WTC11 (cell line): ENCODE results near the gene NOL9. TPM values are rescaled to one million over a fixed set of nuclear protein-coding genes. Genes with fewer than 3 reads are reported as not detected.
A peak's percentile ranks its signal among the peaks of the same experiment; 100 is the strongest.

Experiments used
- ATAC-seq: fragments of 200-7000 bp; cut with Tn5 transposase; 2 replicates; pipeline ENCODE4 v1.10.0; 2021; ENCODE audit warnings: mild to moderate bottlenecking, moderate library complexity
- CTCF ChIA-PET: fragments of 300-600 bp; sonication (Branson Sonifier 250); formaldehyde crosslinking; loops from one replicate; lab custom pipeline; 2021; ENCODE audit warnings: antibody characterized with exemption; lab: Charles Lee
- POLR2A ChIA-PET: fragments of 350-600 bp; sonication (Branson Sonifier 250); formaldehyde crosslinking; loops from one replicate; lab custom pipeline; 2021; ENCODE audit warnings: antibody characterized with exemption; lab: Charles Lee
- DNase-seq: peaks from one replicate; pipeline ENCODE4 v3.0.0; 2021; ENCODE audit warnings: low spot score
- H3K27ac Mint-ChIP-seq: 2 replicates; pipeline ENCODE4 v1.8.0; 2021; ENCODE audit warnings: mixed read lengths
- H3K27me3 Mint-ChIP-seq: 2 replicates; pipeline ENCODE4 v1.8.0; 2021; ENCODE audit warnings: low read depth, mild to moderate bottlenecking, moderate library complexity, mixed read lengths
- H3K36me3 Mint-ChIP-seq: 2 replicates; pipeline ENCODE4 v1.8.0; 2021; ENCODE audit warnings: mixed read lengths
- H3K4me1 Mint-ChIP-seq: 2 replicates; pipeline ENCODE4 v1.8.0; 2022; ENCODE audit warnings: mixed read lengths
- H3K4me3 Mint-ChIP-seq: 2 replicates; pipeline ENCODE4 v1.8.0; 2021; ENCODE audit warnings: mild to moderate bottlenecking, moderate library complexity, mixed read lengths
- H3K9me3 Mint-ChIP-seq: 2 replicates; pipeline ENCODE4 v1.8.0; 2021; ENCODE audit warnings: mixed read lengths
- ATF2 ChIP-seq: sonication (generic); formaldehyde crosslinking; IDR thresholded peaks from 2 replicates; pipeline ENCODE4 v1.8.1; 2022; ENCODE audit warnings: low read depth, missing genetic modification reagents, borderline replicate concordance
- CDX4 ChIP-seq: fragments of 250-450 bp; sonication (Bioruptor Pico); IDR thresholded peaks from 2 replicates; pipeline ENCODE4 v1.9.0; 2021; ENCODE audit warnings: moderate library complexity, mild to moderate bottlenecking, inconsistent platforms, borderline replicate concordance
- CREM ChIP-seq: sonication (generic); formaldehyde crosslinking; IDR thresholded peaks from 2 replicates; pipeline ENCODE4 v1.8.1; 2022; ENCODE audit warnings: mild to moderate bottlenecking, missing genetic modification reagents, moderate library complexity
- ELF4 ChIP-seq: sonication (generic); formaldehyde crosslinking; IDR thresholded peaks from 2 replicates; pipeline ENCODE4 v1.8.1; 2022; ENCODE audit warnings: low read depth, mild to moderate bottlenecking, moderate library complexity, missing genetic modification reagents
- FOXP1 ChIP-seq: sonication (generic); formaldehyde crosslinking; IDR thresholded peaks from 2 replicates; pipeline ENCODE4 v1.8.0; 2022; ENCODE audit warnings: missing genetic modification reagents, mild to moderate bottlenecking, moderate library complexity, borderline replicate concordance
- HMGXB4 ChIP-seq: sonication (generic); formaldehyde crosslinking; IDR thresholded peaks from 2 replicates; pipeline ENCODE4 v1.8.1; 2023; ENCODE audit warnings: mild to moderate bottlenecking, moderate library complexity, missing genetic modification reagents
- MLX ChIP-seq: sonication (generic); formaldehyde crosslinking; IDR thresholded peaks from 2 replicates; pipeline ENCODE4 v1.8.1; 2023; ENCODE audit warnings: mild to moderate bottlenecking, missing genetic modification reagents, moderate library complexity
- MYBL2 ChIP-seq: sonication (generic); formaldehyde crosslinking; IDR thresholded peaks from 2 replicates; pipeline ENCODE4 v1.8.1; 2023; ENCODE audit warnings: mild to moderate bottlenecking, moderate library complexity, missing genetic modification reagents
- NR1H2 ChIP-seq: sonication (generic); formaldehyde crosslinking; IDR thresholded peaks from 2 replicates; pipeline ENCODE4 v1.9.0; 2021; ENCODE audit warnings: mild to moderate bottlenecking, moderate library complexity, missing genetic modification reagents
- NR2C2 ChIP-seq: sonication (generic); formaldehyde crosslinking; IDR thresholded peaks from 2 replicates; pipeline ENCODE4 v1.8.0; 2022; ENCODE audit warnings: mild to moderate bottlenecking, missing genetic modification reagents
- OVOL2 ChIP-seq: fragments of 250-450 bp; sonication (Bioruptor Pico); IDR thresholded peaks from 2 replicates; pipeline ENCODE4 v1.9.0; 2021; ENCODE audit warnings: mild to moderate bottlenecking, borderline replicate concordance
- PRDM15 ChIP-seq: sonication (generic); formaldehyde crosslinking; IDR thresholded peaks from 2 replicates; pipeline ENCODE4 v1.8.0; 2022; ENCODE audit warnings: missing genetic modification reagents
- SMAD4 ChIP-seq: sonication (generic); formaldehyde crosslinking; IDR thresholded peaks from 2 replicates; pipeline ENCODE4 v1.8.0; 2022; ENCODE audit warnings: mild to moderate bottlenecking, missing genetic modification reagents
- SOX15 ChIP-seq: fragments of 250-450 bp; sonication (Bioruptor Pico); IDR thresholded peaks from 2 replicates; pipeline ENCODE4 v1.9.0; 2021; ENCODE audit warnings: mild to moderate bottlenecking
- USF2 ChIP-seq: sonication (generic); formaldehyde crosslinking; IDR thresholded peaks from 2 replicates; pipeline ENCODE4 v1.8.1; 2023; ENCODE audit warnings: mild to moderate bottlenecking, missing genetic modification reagents, moderate library complexity
- ZNF232 ChIP-seq: sonication (generic); formaldehyde crosslinking; IDR thresholded peaks from 2 replicates; pipeline ENCODE4 v1.8.0; 2022; ENCODE audit warnings: mild to moderate bottlenecking, missing genetic modification reagents
- ZNF263 ChIP-seq: sonication (generic); formaldehyde crosslinking; IDR thresholded peaks from 2 replicates; pipeline ENCODE4 v1.8.1; 2022; ENCODE audit warnings: low read depth, mild to moderate bottlenecking, moderate library complexity, missing genetic modification reagents
- ZNF281 ChIP-seq: sonication (generic); formaldehyde crosslinking; IDR thresholded peaks from 2 replicates; pipeline ENCODE4 v1.8.0; 2023; ENCODE audit warnings: mild to moderate bottlenecking, missing genetic modification reagents
- total RNA-seq: library from RNA; stranded (reverse); gene quantifications from 3 replicates; pipeline ENCODE4 v1.2.3, GENCODE V29; 2021

The NOL9 gene
- total RNA-seq, 1 experiment from 2014 or later: 37.4 TPM

- TF ChIP-seq ATF2 (CRISPR knock-in tag) (no peak), CDX4 (CRISPR knock-in tag) (no peak), MLX (CRISPR knock-in tag) (no peak), MYBL2 (CRISPR knock-in tag) (no peak), CREM (CRISPR knock-in tag) (no peak), OVOL2 (no peak), ZNF263 (CRISPR knock-in tag) (no peak), PRDM15 (CRISPR knock-in tag) (no peak)
These were observed 34.2 kb downstream of the NOL9 start (continued) for GRCh38 chr1:6519935-6520671.

GRCh38 chr1:6519491-6519934 is 34.8 kb downstream of the NOL9 start:
- ATAC-seq (no peak), DNase-seq (no peak)
- Mint-ChIP-seq H3K4me1 (peaks cover 30% of the 10 kb centered on the region), H3K27me3 (no peaks in the 10 kb centered on the region), H3K9me3 (no peaks in the 10 kb centered on the region), H3K27ac (peak overlapping the region; percentile 85), H3K36me3 (no peaks in the 10 kb centered on the region), H3K4me3 (no peak overlapping the region)
- TF ChIP-seq FOXP1 (CRISPR knock-in tag) (no peak), ZNF232 (CRISPR knock-in tag) (0 out of 2 replicates have a peak, but pooled peaks have one; percentile 26)
- ChIA-PET CTCF (interaction anchor here (0.6 to 7.7 kb wide), 11 partner anchors 10 to 315 kb away, joined by 3 to 179 read pairs (median 4); partner anchors contain the start of genes NOL9, PLEKHG5 and TAS1R1), POLR2A (no interaction called here)

GRCh38 chr1:6517435-6517851 is 36.9 kb downstream of the NOL9 start:
- Mint-ChIP-seq H3K4me1 (peaks cover 27% of the 10 kb centered on the region), H3K9me3 (no peaks in the 10 kb centered on the region), H3K27me3 (no peaks in the 10 kb centered on the region), H3K4me3 (no peak overlapping the region), H3K36me3 (no peaks in the 10 kb centered on the region), H3K27ac (no peak overlapping the region)
- ChIA-PET CTCF (no interaction called here), POLR2A (no interaction called here)
- ATAC-seq (no peak), DNase-seq (no peak)
- TF ChIP-seq SOX15 (CRISPR knock-in tag) (no peak), CDX4 (CRISPR knock-in tag) (no peak), ZNF281 (no peak), USF2 (CRISPR knock-in tag) (no peak), NR1H2 (no peak), ELF4 (CRISPR knock-in tag) (no peak), CREM (CRISPR knock-in tag) (no peak), HMGXB4 (no peak), NR2C2 (no peak), SMAD4 (CRISPR knock-in tag) (no peak)
